Hypothalamus (tissue), 51 donors: ENCODE measurements around the gene GID8.

ENCODE experiments used
- DNase-seq, 51 donors: peaks; one replicate each; lab custom pipeline; 2025; lab: John Stamatoyannopoulos, UW

GID8 gene

DNA sequence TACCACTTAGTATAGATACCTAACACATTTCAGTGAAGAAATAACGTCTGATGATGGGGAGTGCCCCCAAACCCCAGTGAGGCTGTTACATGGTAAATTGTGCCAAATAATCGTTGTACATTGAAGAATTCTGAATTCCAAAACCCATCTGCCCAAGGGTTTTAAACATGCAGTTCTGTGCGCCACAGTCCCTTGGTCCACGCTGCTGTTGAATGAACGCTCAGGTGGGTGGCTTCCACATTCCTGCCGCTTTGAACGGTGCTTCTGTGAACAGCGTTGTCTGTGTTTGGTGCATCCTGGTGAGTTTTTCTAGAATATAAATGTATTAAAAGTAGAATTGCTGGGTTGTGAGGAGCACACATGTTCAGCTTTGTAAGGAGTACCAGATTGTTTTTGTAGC, 2.9 kb downstream of the GID8 start:
- DNase-seq, result no peak

DNA sequence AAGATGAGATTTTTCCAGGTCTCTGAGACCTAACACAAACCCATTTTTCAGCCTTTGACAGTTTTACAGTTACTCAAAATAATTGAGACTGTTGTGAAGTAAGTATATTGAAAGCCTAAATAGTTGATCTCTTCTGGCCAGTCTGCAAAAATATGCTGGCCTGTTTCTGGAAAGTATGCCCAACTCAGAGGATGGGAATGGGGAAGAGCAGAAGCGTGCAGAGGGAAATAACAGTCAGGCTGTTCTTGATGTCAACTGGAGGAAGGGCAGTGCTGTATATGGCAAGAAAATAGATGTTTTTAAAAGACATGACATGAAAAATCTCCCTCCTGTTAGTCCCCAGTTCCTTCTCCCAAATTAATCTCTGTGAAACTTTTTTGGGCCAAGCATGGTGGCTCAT, 3.8 kb downstream of the GID8 start:
- no peak for DNase-seq

DNA sequence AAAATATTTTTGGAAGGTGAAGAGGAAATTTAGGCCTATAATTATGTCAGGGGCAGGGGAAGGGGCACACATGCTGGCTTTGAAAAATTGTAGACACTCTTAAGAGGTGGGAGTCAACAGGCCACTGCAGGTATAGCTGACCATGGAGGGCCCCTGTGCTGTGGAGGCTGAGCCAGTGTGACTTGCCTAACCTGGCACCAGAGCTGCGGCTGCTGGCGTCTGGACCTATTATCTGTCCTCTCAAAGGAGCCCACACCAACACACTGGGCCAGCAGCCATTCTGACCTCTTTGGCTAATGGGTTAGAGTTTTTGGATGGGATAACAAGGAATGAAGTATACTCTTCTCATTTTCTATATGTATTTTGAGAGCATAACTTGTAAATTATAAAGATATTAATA, 4.5 kb downstream of the GID8 start:
- no peak for DNase-seq

DNA sequence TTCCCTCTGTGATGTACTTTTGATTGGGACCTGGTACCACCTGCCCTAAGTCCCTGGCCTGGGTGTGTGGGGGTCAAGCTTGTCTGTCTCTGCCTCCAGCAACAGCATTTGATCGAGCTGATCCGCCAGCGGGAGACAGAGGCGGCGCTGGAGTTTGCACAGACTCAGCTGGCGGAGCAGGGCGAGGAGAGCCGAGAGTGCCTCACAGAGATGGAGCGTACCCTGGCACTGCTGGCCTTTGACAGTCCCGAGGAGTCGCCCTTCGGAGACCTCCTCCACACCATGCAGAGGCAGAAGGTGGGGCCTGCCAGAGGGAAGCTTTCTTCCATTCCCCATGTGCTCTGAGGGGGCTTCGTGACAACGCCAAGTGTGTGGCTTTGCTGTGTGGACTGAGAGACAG, 5.4 kb downstream of the GID8 start:
- no peak for DNase-seq

DNA sequence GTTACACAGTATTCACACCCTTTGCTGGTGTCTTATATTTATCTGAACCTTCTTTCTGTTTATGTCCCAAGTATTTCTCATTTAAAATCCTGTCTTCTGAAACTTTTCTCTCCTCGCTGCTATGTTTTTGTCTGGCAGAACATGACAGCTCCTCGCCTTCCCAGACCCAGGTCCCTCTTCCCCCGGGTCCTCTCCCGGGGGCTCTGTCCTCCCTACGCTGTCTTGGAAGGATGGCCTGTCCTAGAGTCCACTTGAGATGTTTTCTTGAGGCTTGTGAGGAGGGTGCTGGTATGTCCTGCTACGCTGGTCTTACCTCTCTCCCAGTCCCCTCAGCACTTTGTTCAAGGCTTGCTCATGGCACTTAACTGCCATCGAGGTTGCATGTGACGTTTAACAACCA, 6.2 kb downstream of the GID8 start:
- no peak for DNase-seq

DNA sequence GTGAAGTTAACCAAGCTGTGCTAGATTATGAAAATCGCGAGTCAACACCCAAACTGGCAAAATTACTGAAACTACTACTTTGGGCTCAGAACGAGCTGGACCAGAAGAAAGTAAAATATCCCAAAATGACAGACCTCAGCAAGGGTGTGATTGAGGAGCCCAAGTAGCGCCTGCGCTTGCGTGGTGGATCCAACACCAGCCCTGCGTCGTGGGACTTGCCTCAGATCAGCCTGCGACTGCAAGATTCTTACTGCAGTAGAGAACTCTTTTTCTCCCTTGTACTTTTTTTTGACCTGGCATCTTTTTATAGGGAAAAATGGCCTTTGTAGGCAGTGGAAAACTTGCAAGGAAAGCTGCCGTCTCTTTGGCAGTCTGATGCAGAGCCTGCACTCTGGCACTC, 6.8 kb downstream of the GID8 start:
- DNase-seq, result no peak

DNA sequence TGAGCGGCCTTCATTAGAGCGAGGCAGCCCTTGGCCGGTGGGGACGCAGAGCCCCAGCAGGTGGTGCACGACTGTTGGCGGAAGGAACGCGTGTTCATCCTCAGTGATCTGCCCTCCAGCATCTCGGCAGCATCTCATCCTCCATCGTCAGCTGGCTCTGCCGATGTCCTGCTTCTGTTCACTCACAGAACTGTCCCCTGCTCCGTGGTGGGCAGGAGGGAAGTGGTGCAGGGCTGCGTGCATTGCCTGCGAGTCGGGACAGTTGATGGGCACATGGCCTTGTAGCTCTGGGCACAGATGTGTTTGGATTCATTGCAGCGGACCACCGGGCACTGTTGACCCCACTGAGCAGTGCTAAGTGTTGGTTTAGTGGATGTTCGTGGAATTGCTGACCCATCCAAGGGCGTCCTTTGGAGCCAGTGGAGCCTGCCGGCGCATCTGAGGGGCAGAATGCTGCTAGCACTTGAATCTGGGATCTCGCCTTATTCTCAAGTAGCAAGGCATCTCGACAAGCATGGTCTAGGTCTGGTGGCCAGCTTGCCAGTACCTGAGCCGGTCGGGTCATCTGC, 7.9 kb downstream of the GID8 start:
- no peak for DNase-seq

DNA sequence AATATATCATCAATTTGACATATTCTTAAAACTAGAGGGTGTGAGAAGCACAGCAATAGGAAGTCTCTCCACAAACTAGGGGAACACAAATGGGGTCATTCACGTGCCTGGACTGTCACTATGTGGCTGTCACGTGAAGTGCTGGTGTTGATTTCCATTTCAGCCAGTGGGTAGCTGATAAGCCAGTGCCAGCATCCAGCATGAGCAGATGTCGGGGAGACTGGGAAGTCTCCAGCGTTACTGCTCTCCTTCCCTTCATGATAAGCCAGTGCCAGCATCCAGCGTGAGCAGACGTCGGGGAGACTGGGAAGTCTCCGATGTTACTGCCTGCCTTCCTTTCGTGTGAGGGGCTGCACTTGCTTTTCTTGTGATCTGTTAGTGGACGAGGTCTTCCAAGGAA, 9.0 kb downstream of the GID8 start:
- DNase-seq, result no peak

DNA sequence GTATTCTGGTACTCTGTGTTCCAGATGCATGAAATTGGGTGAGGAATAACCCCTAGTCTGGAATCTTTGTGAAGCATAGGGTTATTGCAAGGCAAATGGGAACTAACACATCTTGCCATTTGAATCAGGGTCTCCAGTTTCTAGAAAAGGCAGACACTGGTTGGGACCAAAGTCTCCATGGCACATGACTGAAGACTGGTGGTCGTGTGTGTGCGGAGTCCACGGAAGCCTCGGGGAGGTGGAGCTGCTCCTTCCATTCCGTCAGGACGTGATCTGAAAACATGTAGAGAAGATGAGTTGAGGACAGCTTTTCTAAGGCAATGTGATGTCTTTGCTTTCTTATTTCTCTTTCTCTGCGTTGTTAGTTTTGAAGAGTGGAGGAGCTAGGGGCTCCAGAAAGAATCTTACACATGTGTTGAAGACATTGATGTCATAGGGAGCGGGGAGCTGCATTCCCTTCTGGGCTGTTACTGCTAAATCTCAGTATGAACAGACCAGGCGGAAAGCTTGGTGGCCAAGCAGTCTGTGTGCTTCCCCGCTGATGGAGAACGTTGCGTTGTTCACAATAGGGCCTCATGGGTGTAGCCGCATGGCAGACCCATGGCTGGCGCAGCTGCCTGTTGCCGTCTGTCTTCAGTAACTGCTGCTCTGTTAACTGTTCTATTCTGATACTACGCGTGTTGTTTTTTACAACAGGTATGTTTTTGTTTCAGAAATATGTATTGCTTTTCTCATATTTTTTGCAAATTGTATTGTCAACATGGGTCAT, 9.8 kb downstream of the GID8 start:
- DNase-seq, result no peak

DNA sequence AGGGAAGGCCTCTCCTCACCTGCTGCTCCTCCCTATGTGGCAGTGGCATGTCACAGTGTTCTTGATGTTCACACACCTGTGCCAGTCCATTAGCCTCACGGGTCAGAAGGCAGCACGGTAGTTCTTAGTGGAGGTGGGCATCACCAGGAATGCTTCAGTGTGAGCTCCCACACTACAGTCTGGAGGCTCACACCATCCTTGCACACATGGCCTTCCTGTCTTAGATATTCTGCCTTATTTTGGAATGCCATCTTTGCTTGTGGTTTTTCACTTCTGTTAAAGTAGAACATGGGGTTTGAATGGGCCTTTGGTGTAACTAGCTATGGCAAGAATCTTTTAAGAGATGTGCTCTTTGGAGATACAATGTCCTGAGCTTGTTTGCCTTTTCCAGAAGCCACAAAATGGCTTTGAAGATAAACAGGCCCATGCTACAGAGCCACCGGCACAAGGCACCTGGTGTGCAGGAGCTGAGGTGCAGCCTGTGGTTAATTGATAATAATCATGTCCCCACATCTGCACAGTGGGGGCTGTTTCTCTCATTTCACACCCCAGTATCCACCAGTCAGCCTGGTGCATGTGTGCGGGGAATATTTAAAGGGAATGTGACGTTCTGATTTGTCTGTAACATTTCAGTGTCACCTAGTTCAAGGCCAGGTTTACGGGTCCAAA, 11.3 kb downstream of the GID8 start:
- no peak for DNase-seq

DNA sequence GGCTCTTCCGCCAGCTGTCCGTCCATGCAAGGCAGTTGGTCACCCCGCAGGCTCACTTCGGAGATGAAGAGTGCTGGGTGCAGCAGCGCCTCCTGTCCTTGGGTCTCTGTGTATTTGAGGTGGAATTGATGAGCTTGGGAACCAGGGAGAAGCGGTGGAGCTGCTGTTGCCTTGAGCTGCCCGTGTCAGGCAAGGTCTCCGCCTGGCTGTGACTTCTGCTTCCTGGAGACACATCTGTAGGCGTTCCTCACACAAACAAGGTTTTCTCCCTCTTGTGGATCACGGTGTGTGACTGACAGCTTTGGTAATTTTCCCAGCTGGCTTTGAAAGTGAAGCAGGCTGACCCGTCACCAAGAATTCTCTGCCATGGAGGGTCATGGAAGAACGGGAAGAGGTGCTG, 12.0 kb downstream of the GID8 start:
- no peak for DNase-seq

DNA sequence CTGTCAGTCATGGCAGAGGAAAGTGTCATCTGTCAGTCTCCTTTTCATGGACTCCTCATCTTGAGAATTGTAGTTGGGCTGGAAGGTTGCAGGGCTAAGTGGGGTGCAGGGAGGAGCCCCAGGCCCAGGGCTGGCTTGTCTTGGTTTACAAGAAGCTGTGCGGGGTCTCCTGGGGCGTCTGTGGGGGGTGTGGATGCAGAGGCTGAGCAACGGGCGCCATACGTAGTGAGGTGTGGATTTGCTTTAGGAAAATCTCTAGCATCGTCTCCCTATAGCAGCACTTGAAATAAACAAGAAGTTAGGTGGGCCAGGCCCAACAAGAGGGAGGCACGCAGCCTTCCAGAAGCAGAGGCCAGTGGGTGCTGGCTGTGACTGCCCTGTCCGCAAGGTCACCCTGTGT, 12.8 kb downstream of the GID8 start:
- no peak for DNase-seq

DNA sequence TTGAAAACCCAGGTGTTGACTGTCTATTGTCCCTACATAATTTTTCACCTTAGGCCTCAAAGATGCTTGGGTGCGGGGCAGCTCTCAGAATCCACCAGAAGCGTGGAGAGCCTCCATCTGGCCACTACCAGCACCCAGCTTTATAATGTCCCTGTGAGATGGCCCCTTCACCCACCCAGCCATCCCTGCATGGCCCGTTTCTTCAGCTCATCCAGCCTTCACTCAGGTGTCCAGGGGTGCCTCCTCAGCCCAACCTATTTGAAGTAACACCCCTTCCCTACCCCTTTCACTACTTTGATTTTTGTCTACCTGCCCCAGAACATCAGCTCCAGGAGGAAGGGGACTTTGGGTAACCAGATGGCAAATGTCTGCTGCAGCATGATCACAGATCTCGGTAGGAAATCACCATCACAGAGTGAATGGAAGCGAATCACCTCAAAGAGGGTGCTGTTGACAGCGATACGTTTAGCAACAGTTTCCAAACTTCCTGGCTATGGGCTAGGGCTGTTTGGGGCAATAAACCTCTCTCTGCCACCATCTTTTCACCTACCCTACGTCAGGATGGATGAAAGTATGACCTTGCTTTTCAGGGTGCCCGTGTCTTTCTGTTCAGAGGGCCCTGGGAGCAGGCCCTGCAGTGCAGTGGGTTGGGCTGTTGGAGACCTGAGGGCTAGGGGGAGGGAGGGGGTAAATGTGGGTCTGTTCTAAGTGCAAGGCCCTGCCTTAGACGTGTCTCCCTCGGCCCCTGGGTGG, 13.4 kb downstream of the GID8 start:
- no peak for DNase-seq

DNA sequence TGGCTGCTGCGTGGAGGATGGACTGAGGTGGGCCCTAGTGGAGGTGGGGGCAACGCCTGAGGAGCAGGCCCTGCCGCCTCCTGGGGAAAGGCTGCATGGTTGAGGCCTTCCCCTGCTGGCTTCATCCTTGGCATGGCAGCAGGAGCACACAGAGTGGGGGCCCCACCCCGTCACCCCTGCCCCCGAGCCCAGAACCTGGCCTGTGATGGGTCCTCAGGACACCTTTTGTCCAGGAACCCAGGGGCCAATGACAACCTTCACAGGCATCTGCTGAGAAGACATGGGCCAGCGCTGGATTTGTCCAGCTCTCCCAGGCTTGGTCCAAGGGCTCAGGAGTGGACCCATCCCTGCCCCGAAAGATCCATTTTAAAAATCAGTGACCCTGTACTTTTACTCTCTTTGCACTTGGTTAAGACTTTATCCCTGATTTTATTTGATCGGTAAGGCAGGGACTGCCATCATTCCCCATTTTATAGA, 14.0 kb downstream of the GID8 start:
- DNase-seq, result no peak

DNA sequence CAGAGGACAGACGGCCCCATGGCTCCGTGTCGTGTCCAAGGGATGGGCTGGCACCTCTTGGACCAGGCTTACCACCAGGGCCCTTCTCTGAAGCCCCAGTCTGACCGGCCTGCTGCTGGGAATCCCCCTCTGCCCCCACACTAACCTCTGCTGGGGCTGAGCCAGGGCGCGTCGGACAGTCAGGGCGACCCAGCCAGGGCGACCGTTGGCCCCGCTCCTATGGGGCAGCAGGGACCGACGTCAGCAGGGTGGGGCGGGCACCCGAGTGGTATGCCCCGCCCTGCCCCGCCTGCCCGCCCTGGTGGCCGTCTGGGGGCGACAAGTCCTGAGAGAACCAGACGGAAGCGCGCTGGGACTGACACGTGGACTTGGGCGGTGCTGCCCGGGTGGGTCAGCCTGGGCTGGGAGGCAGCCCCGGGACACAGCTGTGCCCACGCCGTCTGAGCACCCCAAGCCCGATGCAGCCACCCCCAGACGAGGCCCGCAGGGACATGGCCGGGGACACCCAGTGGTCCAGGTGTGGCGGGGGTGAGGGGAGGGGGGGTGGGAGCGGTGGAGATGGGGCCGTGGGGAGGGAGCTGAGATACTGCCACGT, 14.5 kb downstream of the GID8 start, which contains the start of gene SLC17A9:
SLC17A9 (plus strand) TSS at position 337 of the 595 bp plus-strand sequence; CDS start at position 459, 122 bp downstream.
- peak in 10 of 51 donors; percentile 6 to 50 (median 26) for DNase-seq

DNA sequence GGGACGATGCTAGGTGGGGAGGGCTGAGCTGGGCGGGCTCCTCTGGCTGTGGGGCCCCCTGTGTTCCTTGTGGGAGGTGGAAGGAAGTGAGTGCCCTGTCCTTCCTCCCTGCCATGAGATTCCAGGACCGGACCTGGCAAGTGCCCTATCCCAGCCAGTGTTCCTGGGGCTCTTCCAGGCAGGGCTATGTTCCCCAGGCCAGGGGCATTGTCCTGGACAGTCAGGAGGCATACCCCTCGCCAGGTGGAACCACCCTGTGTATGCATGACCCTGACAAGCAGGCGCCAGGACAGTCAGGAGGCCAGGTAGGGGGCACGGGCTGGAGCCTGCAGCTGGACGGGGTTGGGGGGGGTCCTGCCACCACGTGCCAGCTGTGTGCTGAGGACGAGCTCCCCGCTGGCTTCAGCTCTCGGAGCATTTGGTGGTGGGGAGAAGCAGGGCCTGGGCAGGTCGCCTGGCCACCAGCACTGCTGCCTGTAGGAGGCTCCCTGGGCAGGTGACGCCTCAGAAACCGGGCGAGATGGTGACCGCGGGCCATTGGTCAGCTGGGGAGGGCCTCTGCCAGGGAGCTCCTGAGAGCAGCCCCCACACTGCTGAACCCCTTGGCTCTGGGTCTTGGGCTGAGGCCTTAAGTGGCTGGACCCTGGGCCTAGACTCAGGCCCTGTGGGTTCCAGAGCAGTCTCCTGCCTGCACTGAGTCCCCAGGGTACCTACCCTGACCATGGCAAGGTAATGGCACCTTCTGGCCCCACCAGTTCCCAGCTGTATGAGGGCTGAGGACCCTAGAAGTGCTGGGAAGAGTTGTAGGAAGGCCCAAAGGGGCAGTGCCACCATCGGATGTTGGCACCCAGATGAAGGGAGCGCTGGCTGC, 15.3 kb downstream of the GID8 start:
- peak in 1 of 51 donors; percentile 13 for DNase-seq

DNA sequence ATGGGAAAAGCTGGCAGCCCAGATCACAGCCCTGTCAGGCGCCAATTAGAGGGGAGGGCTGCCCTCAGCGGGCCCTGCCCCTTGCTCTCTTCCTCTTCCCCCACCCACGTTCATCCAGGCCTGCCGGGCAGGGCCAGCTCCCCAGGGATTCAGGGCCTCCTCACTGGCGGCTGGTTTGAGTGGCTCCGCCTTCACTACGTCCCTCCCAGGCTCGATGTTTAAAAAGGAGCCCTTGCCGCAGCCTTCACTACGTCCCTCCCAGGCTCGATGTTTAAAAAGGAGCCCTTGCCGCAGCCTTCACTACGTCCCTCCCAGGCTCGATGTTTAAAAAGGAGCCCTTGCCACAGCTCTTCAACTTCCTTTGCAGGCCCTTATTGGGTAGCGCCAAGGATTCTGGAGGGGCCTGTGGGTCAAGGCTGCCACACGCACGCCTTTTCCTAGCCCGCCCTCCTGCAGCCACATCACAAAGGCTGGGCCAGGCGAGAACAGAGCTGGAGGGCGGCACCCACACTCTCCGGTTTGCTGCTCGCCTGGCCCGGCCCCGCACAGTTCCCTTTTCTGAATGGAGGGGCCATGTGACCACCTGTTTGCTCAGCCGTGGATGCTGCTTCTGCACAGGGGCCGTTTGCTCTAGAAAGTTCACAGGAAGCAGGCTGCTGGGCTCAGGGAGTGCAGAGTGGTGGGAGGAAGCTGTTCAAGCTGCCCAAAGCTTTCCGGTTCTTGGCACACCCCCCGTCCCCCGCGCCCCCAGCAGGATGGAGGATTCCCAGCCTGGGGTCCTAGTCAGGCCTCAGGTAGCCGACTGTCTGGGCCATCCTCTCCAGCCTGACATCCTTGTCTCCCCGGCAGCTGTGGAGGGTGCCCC, 16.1 kb downstream of the GID8 start:
- DNase-seq, result peak in 44 of 51 donors; percentile 4 to 77 (median 42)

DNA sequence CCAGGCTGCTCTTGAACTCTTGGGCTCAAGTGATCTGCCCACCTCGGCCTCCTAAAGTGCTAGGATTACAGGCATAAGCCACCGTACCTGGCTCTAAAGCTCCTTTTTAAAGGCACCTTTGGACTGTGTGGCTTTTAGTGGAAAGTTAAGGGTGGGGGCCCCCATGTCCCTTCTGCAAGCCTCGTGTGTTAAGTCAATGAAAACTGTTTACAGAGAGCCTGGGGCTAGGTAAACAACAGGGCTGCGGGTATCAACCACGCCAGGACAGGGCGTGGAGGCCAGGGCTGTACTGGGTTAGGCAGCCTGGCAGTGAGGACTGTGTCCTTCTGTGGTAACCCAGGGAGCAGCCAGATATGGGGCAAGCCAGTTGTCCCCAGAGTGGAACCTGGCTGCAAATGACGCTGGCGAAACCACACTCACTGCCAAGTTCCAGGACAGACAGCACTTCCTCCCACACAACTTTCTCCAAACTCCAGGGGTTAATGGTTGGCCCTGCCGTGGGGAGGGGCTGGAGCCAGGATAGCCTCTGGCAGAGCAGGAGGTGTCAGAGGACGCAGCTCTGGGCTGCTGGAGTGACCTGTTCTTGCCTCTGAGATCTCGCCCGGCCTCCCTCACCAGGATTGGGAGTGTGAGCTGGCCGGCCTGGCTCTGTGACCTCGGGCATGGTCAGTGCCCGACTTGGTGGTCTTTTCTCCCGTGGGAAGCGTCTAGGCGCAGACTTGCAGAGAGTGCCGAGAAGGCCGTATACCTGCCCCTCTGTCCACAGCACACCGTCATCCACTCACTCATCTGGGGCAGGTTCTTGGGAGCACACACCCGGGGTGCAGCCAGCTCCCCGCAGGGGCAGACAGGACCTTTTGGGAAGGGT, 17.8 kb downstream of the GID8 start:
- no peak for DNase-seq
